Measurements from ENCODE around the gene HCFC2.

- TF ChIP-seq, protein P1, sequence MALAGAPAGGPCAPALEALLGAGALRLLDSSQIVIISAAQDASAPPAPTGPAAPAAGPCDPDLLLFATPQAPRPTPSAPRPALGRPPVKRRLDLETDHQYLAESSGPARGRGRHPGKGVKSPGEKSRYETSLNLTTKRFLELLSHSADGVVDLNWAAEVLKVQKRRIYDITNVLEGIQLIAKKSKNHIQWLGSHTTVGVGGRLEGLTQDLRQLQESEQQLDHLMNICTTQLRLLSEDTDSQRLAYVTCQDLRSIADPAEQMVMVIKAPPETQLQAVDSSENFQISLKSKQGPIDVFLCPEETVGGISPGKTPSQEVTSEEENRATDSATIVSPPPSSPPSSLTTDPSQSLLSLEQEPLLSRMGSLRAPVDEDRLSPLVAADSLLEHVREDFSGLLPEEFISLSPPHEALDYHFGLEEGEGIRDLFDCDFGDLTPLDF (CRISPR knock-in tag; IDR thresholded peaks at IDR 0.05): no peak
- TF ChIP-seq MXI1 (IDR thresholded peaks at IDR 0.05; ENCODE audit: low read depth, low read length) (no peak), HOXB6 (CRISPR knock-in tag; IDR thresholded peaks at IDR 0.05; ENCODE audit: borderline replicate concordance) (no peak), SNAPC5 (CRISPR knock-in tag; IDR thresholded peaks at IDR 0.05) (no peak), GABPA (tag; conservative IDR thresholded peaks at IDR 0.05; ENCODE audit: low read depth) (no peak)
Measured at GRCh38 chr12:104050436-104050835, 13.9 kb upstream of the HCFC2 start.
